ENCODE results near the gene XIST. TPM values are rescaled to one million over a fixed set of nuclear protein-coding genes. Genes with fewer than 3 reads are reported as not detected.

XIST gene
- total RNA-seq, 1 donor from 2014 or later: not detected

GRCh38 chrX:73831500-73831899, 21.0 kb downstream of the XIST start:
- TF ChIP-seq, protein P1, sequence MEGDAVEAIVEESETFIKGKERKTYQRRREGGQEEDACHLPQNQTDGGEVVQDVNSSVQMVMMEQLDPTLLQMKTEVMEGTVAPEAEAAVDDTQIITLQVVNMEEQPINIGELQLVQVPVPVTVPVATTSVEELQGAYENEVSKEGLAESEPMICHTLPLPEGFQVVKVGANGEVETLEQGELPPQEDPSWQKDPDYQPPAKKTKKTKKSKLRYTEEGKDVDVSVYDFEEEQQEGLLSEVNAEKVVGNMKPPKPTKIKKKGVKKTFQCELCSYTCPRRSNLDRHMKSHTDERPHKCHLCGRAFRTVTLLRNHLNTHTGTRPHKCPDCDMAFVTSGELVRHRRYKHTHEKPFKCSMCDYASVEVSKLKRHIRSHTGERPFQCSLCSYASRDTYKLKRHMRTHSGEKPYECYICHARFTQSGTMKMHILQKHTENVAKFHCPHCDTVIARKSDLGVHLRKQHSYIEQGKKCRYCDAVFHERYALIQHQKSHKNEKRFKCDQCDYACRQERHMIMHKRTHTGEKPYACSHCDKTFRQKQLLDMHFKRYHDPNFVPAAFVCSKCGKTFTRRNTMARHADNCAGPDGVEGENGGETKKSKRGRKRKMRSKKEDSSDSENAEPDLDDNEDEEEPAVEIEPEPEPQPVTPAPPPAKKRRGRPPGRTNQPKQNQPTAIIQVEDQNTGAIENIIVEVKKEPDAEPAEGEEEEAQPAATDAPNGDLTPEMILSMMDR (IDR thresholded peaks at IDR 0.05): no peak
- Mint-ChIP-seq H3K4me3 (ENCODE audit: unreplicated experiment) (no peak overlapping the region), H3K36me3 (ENCODE audit: unreplicated experiment) (no peaks in the 10 kb centered on the region), H3K4me1 (ENCODE audit: unreplicated experiment) (no peaks in the 10 kb centered on the region), H3K27me3 (ENCODE audit: unreplicated experiment) (peaks cover 14% of the 10 kb centered on the region), H3K27ac (ENCODE audit: unreplicated experiment) (no peak overlapping the region), H3K9me3 (ENCODE audit: unreplicated experiment) (no peaks in the 10 kb centered on the region)
- DNase-seq (ENCODE audit: extremely low spot score, unreplicated experiment): no peak

DNA sequence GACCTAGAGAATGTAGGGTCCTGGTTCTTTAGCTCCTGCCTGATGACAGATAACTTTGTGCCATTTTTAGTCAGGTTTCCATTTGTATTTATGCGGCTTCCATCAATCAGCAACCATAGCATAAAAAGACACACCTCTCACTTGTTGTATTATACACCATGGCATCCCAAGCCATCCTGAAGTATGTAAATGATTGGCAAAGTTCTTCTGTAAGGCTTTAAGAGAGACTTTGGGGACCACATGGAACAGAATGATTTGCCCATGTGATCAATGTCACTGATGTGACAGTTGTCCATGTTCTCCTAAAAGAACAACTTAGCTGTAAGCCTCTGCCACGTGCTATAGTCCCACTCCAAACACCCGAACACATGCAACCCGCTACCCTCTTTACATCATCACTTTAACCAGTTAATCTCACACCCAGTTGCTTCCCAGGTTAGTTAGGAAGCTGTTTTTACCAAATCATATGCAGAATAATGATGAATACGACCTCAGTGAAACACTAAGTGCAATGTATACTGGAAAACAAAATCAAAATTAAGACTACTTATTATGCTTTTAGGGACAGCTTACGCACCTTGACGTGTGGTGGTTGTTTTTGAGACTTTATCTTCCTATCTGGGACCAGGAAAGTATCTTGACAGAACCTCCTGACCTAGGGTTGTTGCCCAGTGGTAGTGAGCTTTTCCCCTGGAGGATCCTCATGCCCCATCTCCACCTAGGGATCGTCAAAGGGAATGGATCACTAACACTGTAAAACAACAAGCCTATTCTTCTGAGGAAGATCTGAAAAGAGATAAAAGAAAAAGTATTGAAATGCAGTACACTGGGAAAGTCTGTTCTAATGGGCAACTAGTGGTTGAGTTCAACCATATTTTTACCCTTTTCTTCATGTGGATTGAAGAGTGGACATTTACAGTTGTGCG, 21.8 kb downstream of the XIST start:
- DNase-seq (ENCODE audit: extremely low spot score, unreplicated experiment): no peak
- TF ChIP-seq, protein P1 (IDR thresholded peaks at IDR 0.05): no peak
- Mint-ChIP-seq H3K9me3 (ENCODE audit: unreplicated experiment) (no peaks in the 10 kb centered on the region), H3K27me3 (ENCODE audit: unreplicated experiment) (peaks cover 13% of the 10 kb centered on the region), H3K4me1 (ENCODE audit: unreplicated experiment) (no peaks in the 10 kb centered on the region), H3K27ac (ENCODE audit: unreplicated experiment) (no peak overlapping the region), H3K4me3 (ENCODE audit: unreplicated experiment) (no peak overlapping the region), H3K36me3 (ENCODE audit: unreplicated experiment) (no peaks in the 10 kb centered on the region)

DNA sequence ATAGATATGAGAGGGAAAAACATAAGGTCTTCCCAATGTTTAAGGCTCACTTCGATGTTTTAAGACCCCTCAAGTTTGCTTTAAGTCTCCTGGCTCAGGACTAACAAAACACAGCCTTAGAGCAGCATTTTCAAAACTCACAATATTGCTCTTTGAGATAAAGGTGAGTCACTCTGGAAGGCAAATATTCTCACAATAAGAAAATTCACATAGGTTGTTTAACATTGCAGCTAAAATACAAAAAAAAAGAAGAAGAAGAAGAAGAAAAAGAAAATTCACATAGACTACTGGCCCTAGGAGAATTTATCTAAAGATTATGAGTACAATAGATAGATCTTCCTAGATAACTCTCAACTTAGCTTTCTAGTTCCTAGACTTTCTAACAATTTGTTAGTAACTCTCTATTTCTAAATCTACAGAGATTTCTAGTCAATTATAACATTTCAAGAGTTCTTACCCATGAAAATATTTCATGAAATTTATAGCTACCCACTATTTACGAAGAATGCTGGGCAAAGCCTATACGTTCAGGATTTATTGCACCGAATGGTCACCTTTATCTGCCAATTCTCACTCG, 22.5 kb downstream of the XIST start:
- DNase-seq (ENCODE audit: extremely low spot score, unreplicated experiment): no peak
- Mint-ChIP-seq H3K9me3 (ENCODE audit: unreplicated experiment) (no peaks in the 10 kb centered on the region), H3K4me1 (ENCODE audit: unreplicated experiment) (no peaks in the 10 kb centered on the region), H3K27me3 (ENCODE audit: unreplicated experiment) (peaks cover 13% of the 10 kb centered on the region), H3K27ac (ENCODE audit: unreplicated experiment) (no peak overlapping the region), H3K36me3 (ENCODE audit: unreplicated experiment) (no peaks in the 10 kb centered on the region), H3K4me3 (ENCODE audit: unreplicated experiment) (no peak overlapping the region)
- TF ChIP-seq, protein P1 (IDR thresholded peaks at IDR 0.05): no peak

GRCh38 chrX:73828080-73828720, 24.3 kb downstream of the XIST start:
- H3K36me3 Mint-ChIP-seq (ENCODE audit: unreplicated experiment): no peaks in the 10 kb centered on the region
- TF ChIP-seq, protein P1 (IDR thresholded peaks at IDR 0.05): no peak
- no peaks in the 10 kb centered on the region for H3K4me1 Mint-ChIP-seq (ENCODE audit: unreplicated experiment)
- H3K27me3 Mint-ChIP-seq (ENCODE audit: unreplicated experiment): peaks cover 11% of the 10 kb centered on the region
- no peaks in the 10 kb centered on the region for H3K9me3 Mint-ChIP-seq (ENCODE audit: unreplicated experiment)
- H3K27ac Mint-ChIP-seq (ENCODE audit: unreplicated experiment): no peak overlapping the region
- DNase-seq (ENCODE audit: extremely low spot score, unreplicated experiment): no peak
- H3K4me3 Mint-ChIP-seq (ENCODE audit: unreplicated experiment): no peak overlapping the region

DNA sequence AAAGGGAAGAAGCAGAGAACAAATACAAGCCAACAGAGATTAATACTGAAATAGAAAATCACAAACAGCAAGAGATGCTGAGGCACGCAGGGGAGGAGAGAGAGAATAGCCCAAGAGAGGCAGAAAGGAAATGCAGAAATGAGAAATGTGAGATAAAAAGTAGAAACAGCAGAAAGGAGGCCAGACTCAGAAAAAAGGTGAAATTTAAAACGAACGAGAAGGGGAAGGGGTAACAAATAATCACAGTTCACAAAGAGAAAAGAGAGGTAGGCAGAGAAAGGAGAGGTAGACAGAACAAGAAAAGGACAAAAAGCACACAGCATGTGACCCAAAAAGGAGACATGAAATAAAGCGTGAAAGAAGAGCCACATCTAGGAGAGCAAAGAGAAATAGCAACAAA, 25.1 kb downstream of the XIST start:
- DNase-seq (ENCODE audit: extremely low spot score, unreplicated experiment): no peak
- Mint-ChIP-seq H3K27ac (ENCODE audit: unreplicated experiment) (no peak overlapping the region), H3K27me3 (ENCODE audit: unreplicated experiment) (peaks cover 13% of the 10 kb centered on the region), H3K9me3 (ENCODE audit: unreplicated experiment) (no peaks in the 10 kb centered on the region), H3K4me3 (ENCODE audit: unreplicated experiment) (no peak overlapping the region), H3K4me1 (ENCODE audit: unreplicated experiment) (no peaks in the 10 kb centered on the region), H3K36me3 (ENCODE audit: unreplicated experiment) (no peaks in the 10 kb centered on the region)
- TF ChIP-seq, protein P1 (IDR thresholded peaks at IDR 0.05): no peak
